Activated B cell treated with CpG ODN at 0.5 μM for 24 hours (primary cell): ENCODE measurements around the gene NUMB. TPM values are rescaled to one million over a fixed set of nuclear protein-coding genes. Genes with fewer than 3 reads are reported as not detected.
"Not testable (repeated sequence)": the region's sequence is repeated elsewhere in the genome, so short reads cannot be mapped to it uniquely, and the experiment has no call there.

Experiments used
- ATAC-seq: fragments of 200-7000 bp; cut with Tn5 transposase; one replicate; pipeline ENCODE4 v1.10.0; 2021; ENCODE audit warnings: low read depth, mild to moderate bottlenecking, moderate library complexity
- CTCF ChIA-PET: fragments of 350-600 bp; sonication (Branson Sonifier 250); formaldehyde crosslinking; loops from one replicate; lab custom pipeline; 2021; ENCODE audit warnings: antibody characterized with exemption; lab: Charles Lee
- POLR2A ChIA-PET: fragments of 350-600 bp; sonication (Branson Sonifier 250); formaldehyde crosslinking; loops from one replicate; lab custom pipeline; 2021; ENCODE audit warnings: antibody characterized with exemption; lab: Charles Lee
- DNase-seq: peaks from one replicate; pipeline ENCODE4 v3.0.0; 2022
- H3K27ac Mint-ChIP-seq: one replicate; pipeline ENCODE4 v1.8.0; 2020; ENCODE audit warnings: mixed read lengths
- H3K27me3 Mint-ChIP-seq: one replicate; pipeline ENCODE4 v1.8.0; 2021; ENCODE audit warnings: mixed read lengths
- H3K36me3 Mint-ChIP-seq: one replicate; pipeline ENCODE4 v1.8.0; 2021; ENCODE audit warnings: low read depth, mixed read lengths
- H3K4me1 Mint-ChIP-seq: one replicate; pipeline ENCODE4 v1.8.0; 2021; ENCODE audit warnings: mixed read lengths
- H3K4me3 Mint-ChIP-seq: one replicate; pipeline ENCODE4 v1.8.0; 2020; ENCODE audit warnings: mild to moderate bottlenecking, mixed read lengths
- H3K9me3 Mint-ChIP-seq: one replicate; pipeline ENCODE4 v1.8.0; 2020; ENCODE audit warnings: mixed read lengths
- intact Hi-C: fragments of 100-400 bp; cut with micrococcal nuclease; formaldehyde crosslinking; loops from one replicate; pipeline ENCODE4 v1.15.1; 2024
- total RNA-seq: library from RNA; stranded (reverse); gene quantifications from 2 replicates; pipeline ENCODE4 v1.2.3, GENCODE V29; 2022
- TF ChIP-seq, protein P1 (sequence below): fragments of 200-600 bp; IDR thresholded peaks from one replicate; pipeline ENCODE4 v1.8.0; 2022; ENCODE audit warnings: antibody characterized with exemption, mild to moderate bottlenecking

NUMB gene
- total RNA-seq, 1 donor from 2014 or later, result 71.4 TPM

DNA sequence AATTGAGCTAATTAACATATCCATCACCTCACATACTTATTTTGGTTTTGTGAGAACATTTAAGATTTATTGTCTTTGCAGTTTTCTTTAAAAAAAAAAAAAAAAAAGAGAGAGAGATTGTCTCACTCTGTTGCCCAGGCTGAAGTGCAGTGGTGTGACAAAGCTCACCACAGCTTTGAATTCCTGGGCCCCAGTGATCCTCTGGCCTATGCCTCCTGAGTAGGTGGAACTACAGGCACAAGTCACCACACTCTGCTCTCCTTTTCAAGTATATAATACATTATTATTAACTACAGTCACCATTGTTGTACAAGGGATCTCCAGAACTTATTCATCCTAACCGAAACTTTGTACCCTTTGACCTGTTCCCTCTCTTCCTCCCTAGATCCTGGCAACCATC lies 64.0 kb downstream of the NUMB start:
- H3K36me3 Mint-ChIP-seq, result peaks cover 12% of the 10 kb centered on the region
- intact Hi-C loops, result no loop called here
- no peak overlapping the region for H3K4me3 Mint-ChIP-seq
- ChIA-PET CTCF (no interaction called here), POLR2A (no interaction called here)
- ATAC-seq (no peak), DNase-seq (no peak)
- no peaks in the 10 kb centered on the region for H3K9me3 Mint-ChIP-seq
- TF ChIP-seq, protein P1, sequence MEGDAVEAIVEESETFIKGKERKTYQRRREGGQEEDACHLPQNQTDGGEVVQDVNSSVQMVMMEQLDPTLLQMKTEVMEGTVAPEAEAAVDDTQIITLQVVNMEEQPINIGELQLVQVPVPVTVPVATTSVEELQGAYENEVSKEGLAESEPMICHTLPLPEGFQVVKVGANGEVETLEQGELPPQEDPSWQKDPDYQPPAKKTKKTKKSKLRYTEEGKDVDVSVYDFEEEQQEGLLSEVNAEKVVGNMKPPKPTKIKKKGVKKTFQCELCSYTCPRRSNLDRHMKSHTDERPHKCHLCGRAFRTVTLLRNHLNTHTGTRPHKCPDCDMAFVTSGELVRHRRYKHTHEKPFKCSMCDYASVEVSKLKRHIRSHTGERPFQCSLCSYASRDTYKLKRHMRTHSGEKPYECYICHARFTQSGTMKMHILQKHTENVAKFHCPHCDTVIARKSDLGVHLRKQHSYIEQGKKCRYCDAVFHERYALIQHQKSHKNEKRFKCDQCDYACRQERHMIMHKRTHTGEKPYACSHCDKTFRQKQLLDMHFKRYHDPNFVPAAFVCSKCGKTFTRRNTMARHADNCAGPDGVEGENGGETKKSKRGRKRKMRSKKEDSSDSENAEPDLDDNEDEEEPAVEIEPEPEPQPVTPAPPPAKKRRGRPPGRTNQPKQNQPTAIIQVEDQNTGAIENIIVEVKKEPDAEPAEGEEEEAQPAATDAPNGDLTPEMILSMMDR, result no peak
- peaks cover 58% of the 10 kb centered on the region for H3K4me1 Mint-ChIP-seq
- no peak overlapping the region for H3K27ac Mint-ChIP-seq
- no peaks in the 10 kb centered on the region for H3K27me3 Mint-ChIP-seq

- POLR2A ChIA-PET, result no interaction called here
- Mint-ChIP-seq H3K4me3 (no peak overlapping the region), H3K36me3 (peaks cover 10% of the 10 kb centered on the region)
These were observed 65.0 kb downstream of the NUMB start for GRCh38 chr14:73393375-73393774.

DNA sequence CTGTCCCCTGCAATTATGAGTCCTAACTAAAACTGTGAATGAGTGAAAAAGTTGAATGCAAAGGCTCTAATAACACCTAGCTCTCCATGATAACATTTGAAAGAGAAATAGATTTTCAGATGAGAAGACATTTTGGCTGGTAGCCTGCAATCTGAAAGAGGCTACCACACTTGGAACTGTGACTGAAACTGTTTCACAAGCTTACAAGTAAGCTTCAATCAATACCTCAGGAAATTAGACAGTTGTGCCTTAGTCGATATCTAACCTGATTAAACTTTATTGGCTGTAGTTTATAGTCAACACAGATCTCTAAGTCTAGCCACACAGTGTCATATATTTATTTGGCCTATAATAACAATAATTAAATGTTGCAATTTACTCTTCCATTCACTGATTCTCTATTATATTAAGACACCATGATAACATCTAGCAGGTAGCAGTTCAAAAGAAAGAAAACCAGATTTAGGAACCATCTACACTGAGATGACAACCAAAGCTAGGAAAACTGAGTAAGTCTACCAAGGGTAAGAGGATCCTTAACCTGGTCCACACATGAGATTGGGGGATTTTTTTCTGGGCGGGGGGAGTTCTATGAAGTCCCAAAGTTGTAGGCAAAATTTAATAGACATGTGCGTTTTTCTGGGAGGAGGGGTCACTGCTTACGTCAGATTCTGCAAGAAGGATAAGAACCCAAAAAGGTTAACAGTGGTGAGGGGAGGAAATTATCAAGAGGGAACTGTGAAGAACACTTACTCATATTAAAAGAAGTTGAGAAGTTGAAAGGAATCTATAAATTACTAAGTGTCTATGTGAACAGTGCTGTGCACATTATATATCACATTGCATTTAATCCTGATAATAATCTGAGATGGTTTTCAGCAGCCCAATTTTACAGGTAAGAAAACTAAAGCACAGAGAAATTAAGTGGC lies 65.8 kb downstream of the NUMB start:
- DNase-seq, result no peak
- peak; percentile 56 for ATAC-seq
- peaks cover 52% of the 10 kb centered on the region for H3K4me1 Mint-ChIP-seq
- peaks cover 6% of the 10 kb centered on the region for H3K36me3 Mint-ChIP-seq
- CTCF ChIA-PET, result interaction anchor here (1.0 kb wide), 1 partner anchor 98 kb away, joined by 3 read pairs; no protein-coding TSS in a partner anchor
- TF ChIP-seq, protein P1, result no peak
- POLR2A ChIA-PET, result no interaction called here
- H3K27me3 Mint-ChIP-seq, result no peaks in the 10 kb centered on the region
- H3K27ac Mint-ChIP-seq, result peak overlapping the region; percentile 38
- intact Hi-C loops, result no loop called here
- H3K9me3 Mint-ChIP-seq, result no peaks in the 10 kb centered on the region
- peak overlapping the region; percentile 47 for H3K4me3 Mint-ChIP-seq

More at GRCh38 chr14:73393375-73393774, 65.0 kb downstream of the NUMB start:
- TF ChIP-seq, protein P1, result no peak
- ATAC-seq (no peak), DNase-seq (no peak)
- no peaks in the 10 kb centered on the region for H3K9me3 Mint-ChIP-seq
- H3K27ac Mint-ChIP-seq, result peak overlapping the region; percentile 38
- H3K4me1 Mint-ChIP-seq, result peaks cover 52% of the 10 kb centered on the region
- H3K27me3 Mint-ChIP-seq, result no peaks in the 10 kb centered on the region
- intact Hi-C loops, result no loop called here
- CTCF ChIA-PET, result no interaction called here

- intact Hi-C loops, H3K27ac Mint-ChIP-seq, H3K9me3 Mint-ChIP-seq, H3K27me3 Mint-ChIP-seq, DNase-seq, H3K4me3 Mint-ChIP-seq: not testable (repeated sequence)
- ChIA-PET POLR2A (interaction anchor here (0.6 to 1.0 kb wide), 5 partner anchors 10 to 172 kb away, joined by 4 to 7 read pairs (median 5); partner anchors contain the start of gene NUMB), CTCF (interaction anchor here (0.7 kb wide), 1 partner anchor 55 kb away, joined by 3 read pairs; no protein-coding TSS in a partner anchor)
- peaks cover 11% of the 10 kb centered on the region for H3K36me3 Mint-ChIP-seq
- ATAC-seq, result peak; percentile 66
- H3K4me1 Mint-ChIP-seq, result peaks cover 56% of the 10 kb centered on the region
These were observed 70.5 kb downstream of the NUMB start for GRCh38 chr14:73387860-73388259.

GRCh38 chr14:73386342-73386741 lies 72.0 kb downstream of the NUMB start:
- ChIA-PET POLR2A (no interaction called here), CTCF (no interaction called here)
- H3K27ac Mint-ChIP-seq, result no peak overlapping the region
- H3K36me3 Mint-ChIP-seq, result peaks cover 11% of the 10 kb centered on the region
- DNase-seq (no peak), ATAC-seq (no peak)
- H3K27me3 Mint-ChIP-seq, result no peaks in the 10 kb centered on the region
- peaks cover 9% of the 10 kb centered on the region for H3K9me3 Mint-ChIP-seq
- intact Hi-C loops, result no loop called here
- H3K4me1 Mint-ChIP-seq, result peaks cover 47% of the 10 kb centered on the region
- H3K4me3 Mint-ChIP-seq, result no peak overlapping the region
- TF ChIP-seq, protein P1, result no peak

- H3K4me3 Mint-ChIP-seq, H3K27ac Mint-ChIP-seq, DNase-seq, H3K9me3 Mint-ChIP-seq, H3K27me3 Mint-ChIP-seq, intact Hi-C loops: not testable (repeated sequence)
- peaks cover 41% of the 10 kb centered on the region for H3K4me1 Mint-ChIP-seq
- CTCF ChIA-PET, result interaction anchor here (0.7 kb wide), 1 partner anchor 103 kb away, joined by 3 read pairs; no protein-coding TSS in a partner anchor
- peaks cover 11% of the 10 kb centered on the region for H3K36me3 Mint-ChIP-seq
- ATAC-seq, result peak; percentile 71
- POLR2A ChIA-PET, result interaction anchor here (0.6 to 0.7 kb wide), 2 partner anchors 72 to 228 kb away, joined by 6 to 7 read pairs; no protein-coding TSS in a partner anchor
These were observed 73.3 kb downstream of the NUMB start for GRCh38 chr14:73385021-73385420.
